Measurements from ENCODE around the gene RELCH.

RELCH gene

GRCh38 chr18:62187543-62188510, 772 bp downstream of the RELCH start:
- in situ Hi-C loops (cut with MboI; ENCODE audit: low pct_unique_long_range_greater_than_20kb, low sequenced_read_pairs), result loop anchor here (25.0 kb wide), 1 partner anchor 799 kb away; no protein-coding TSS in a partner anchor
- peak; percentile 49 for DNase-seq

GRCh38 chr18:62189208-62189607, 2.2 kb downstream of the RELCH start:
- in situ Hi-C loops (cut with MboI; ENCODE audit: low pct_unique_long_range_greater_than_20kb, low sequenced_read_pairs), result loop anchor here (25.0 kb wide), 1 partner anchor 798 kb away; no protein-coding TSS in a partner anchor
- DNase-seq, result no peak

GRCh38 chr18:62196079-62196478, 9.0 kb downstream of the RELCH start:
- in situ Hi-C loops (cut with MboI; ENCODE audit: low pct_unique_long_range_greater_than_20kb, low sequenced_read_pairs), result loop anchor here (25.0 kb wide), 1 partner anchor 791 kb away; no protein-coding TSS in a partner anchor

GRCh38 chr18:62196980-62197379, 9.9 kb downstream of the RELCH start:
- in situ Hi-C loops (cut with MboI; ENCODE audit: low pct_unique_long_range_greater_than_20kb, low sequenced_read_pairs), result loop anchor here (25.0 kb wide), 1 partner anchor 790 kb away; no protein-coding TSS in a partner anchor
- no peak for DNase-seq

More at GRCh38 chr18:62196079-62196478, 9.0 kb downstream of the RELCH start:
- DNase-seq, result peak; percentile 41

GRCh38 chr18:62198259-62198658, 11.2 kb downstream of the RELCH start:
- in situ Hi-C loops (cut with MboI; ENCODE audit: low pct_unique_long_range_greater_than_20kb, low sequenced_read_pairs), result loop anchor here (25.0 kb wide), 1 partner anchor 789 kb away; no protein-coding TSS in a partner anchor
- DNase-seq, result no peak

- in situ Hi-C loops (cut with MboI; ENCODE audit: low pct_unique_long_range_greater_than_20kb, low sequenced_read_pairs), result loop anchor here (25.0 kb wide), 1 partner anchor 788 kb away; no protein-coding TSS in a partner anchor
- DNase-seq, result no peak
Observed at GRCh38 chr18:62199629-62200028, 12.6 kb downstream of the RELCH start.

- no peak for DNase-seq
- in situ Hi-C loops (cut with MboI; ENCODE audit: low pct_unique_long_range_greater_than_20kb, low sequenced_read_pairs), result no loop called here
Observed at GRCh38 chr18:62200121-62200914, 13.3 kb downstream of the RELCH start.

- DNase-seq, result no peak
- in situ Hi-C loops (cut with MboI; ENCODE audit: low pct_unique_long_range_greater_than_20kb, low sequenced_read_pairs), result no loop called here
Observed at GRCh38 chr18:62201870-62202269, 14.8 kb downstream of the RELCH start.

- DNase-seq, result no peak
- in situ Hi-C loops (cut with MboI; ENCODE audit: low pct_unique_long_range_greater_than_20kb, low sequenced_read_pairs), result no loop called here
Observed at GRCh38 chr18:62205824-62206223, 18.8 kb downstream of the RELCH start.

- DNase-seq, result no peak
- in situ Hi-C loops (cut with MboI; ENCODE audit: low pct_unique_long_range_greater_than_20kb, low sequenced_read_pairs), result no loop called here
Observed at GRCh38 chr18:62206593-62206992, 19.5 kb downstream of the RELCH start.

- DNase-seq, result no peak
- in situ Hi-C loops (cut with MboI; ENCODE audit: low pct_unique_long_range_greater_than_20kb, low sequenced_read_pairs), result no loop called here
Observed at GRCh38 chr18:62209046-62209445, 22.0 kb downstream of the RELCH start.

GRCh38 chr18:62210138-62210537, 23.1 kb downstream of the RELCH start:
- in situ Hi-C loops (cut with MboI; ENCODE audit: low pct_unique_long_range_greater_than_20kb, low sequenced_read_pairs), result no loop called here
- DNase-seq, result no peak

- in situ Hi-C loops (cut with MboI; ENCODE audit: low pct_unique_long_range_greater_than_20kb, low sequenced_read_pairs), result no loop called here
- DNase-seq, result no peak
Observed at GRCh38 chr18:62211325-62211828, 24.3 kb downstream of the RELCH start.

GRCh38 chr18:62214790-62215189, 27.7 kb downstream of the RELCH start:
- in situ Hi-C loops (cut with MboI; ENCODE audit: low pct_unique_long_range_greater_than_20kb, low sequenced_read_pairs), result no loop called here
- no peak for DNase-seq

GRCh38 chr18:62224229-62224628, 37.2 kb downstream of the RELCH start:
- DNase-seq, result no peak

GRCh38 chr18:62226047-62226446, 39.0 kb downstream of the RELCH start:
- DNase-seq, result no peak
- in situ Hi-C loops (cut with MboI; ENCODE audit: low pct_unique_long_range_greater_than_20kb, low sequenced_read_pairs), result no loop called here

More at GRCh38 chr18:62224229-62224628, 37.2 kb downstream of the RELCH start:
- in situ Hi-C loops (cut with MboI; ENCODE audit: low pct_unique_long_range_greater_than_20kb, low sequenced_read_pairs), result no loop called here

- DNase-seq, result no peak
- in situ Hi-C loops (cut with MboI; ENCODE audit: low pct_unique_long_range_greater_than_20kb, low sequenced_read_pairs), result no loop called here
Observed at GRCh38 chr18:62236252-62236651, 49.2 kb downstream of the RELCH start.

- no peak for DNase-seq
- in situ Hi-C loops (cut with MboI; ENCODE audit: low pct_unique_long_range_greater_than_20kb, low sequenced_read_pairs), result no loop called here
Observed at GRCh38 chr18:62239475-62239874, 52.4 kb downstream of the RELCH start.

GRCh38 chr18:62242955-62243354, 55.9 kb downstream of the RELCH start:
- no peak for DNase-seq
- in situ Hi-C loops (cut with MboI; ENCODE audit: low pct_unique_long_range_greater_than_20kb, low sequenced_read_pairs), result no loop called here

Measured in KBM-7 (cell line).